RWPE2 (cell line): ENCODE results near the gene SLC29A3.

Experiments
- ATAC-seq: fragments of 200-7000 bp; cut with Tn5 transposase; 3 replicates; pipeline ENCODE4 v1.9.1; 2021; ENCODE audit warnings: low read depth
- DNase-seq: peaks from one replicate; pipeline ENCODE4 v3.0.0-alpha.2; 2020; ENCODE audit warnings: low spot score
- H3K27ac ChIP-seq: fragments of 450-650 bp; 2 replicates; pipeline ENCODE4 v1.5.1; 2017; ENCODE audit warnings: mild to moderate bottlenecking; ENCODE audit not compliant: poor library complexity, severe bottlenecking
- H3K27me3 ChIP-seq: fragments of 250-450 bp; sonication (Bioruptor Pico); 2 replicates; pipeline ENCODE4 v1.5.1; 2021; ENCODE audit warnings: mild to moderate bottlenecking, moderate library complexity; ENCODE audit not compliant: insufficient read depth, poor library complexity, severe bottlenecking
- H3K36me3 ChIP-seq: fragments of 250-450 bp; sonication (Bioruptor Pico); 2 replicates; pipeline ENCODE4 v1.5.1; 2020; ENCODE audit warnings: low read depth, mild to moderate bottlenecking, moderate library complexity
- H3K4me1 ChIP-seq: fragments of 250-450 bp; sonication (Bioruptor Pico); 2 replicates; pipeline ENCODE4 v1.5.1; 2021; ENCODE audit warnings: mild to moderate bottlenecking, moderate library complexity; ENCODE audit not compliant: insufficient read depth, poor library complexity, severe bottlenecking
- H3K4me3 ChIP-seq: fragments of 250-450 bp; sonication (Bioruptor Pico); 2 replicates; pipeline ENCODE4 v1.5.1; 2021; ENCODE audit warnings: mild to moderate bottlenecking, moderate library complexity; ENCODE audit not compliant: severe bottlenecking
- H3K9me3 ChIP-seq: fragments of 250-450 bp; sonication (Bioruptor Pico); 2 replicates; pipeline ENCODE4 v1.5.1; 2021; ENCODE audit warnings: mild to moderate bottlenecking, moderate library complexity; ENCODE audit not compliant: severe bottlenecking
- TF ChIP-seq, protein P1 (sequence below): fragments of 450-650 bp; IDR thresholded peaks from one replicate; pipeline ENCODE4 v1.5.1; 2017; ENCODE audit warnings: mild to moderate bottlenecking, moderate library complexity; ENCODE audit not compliant: poor library complexity, severe bottlenecking

Gene SLC29A3

DNA sequence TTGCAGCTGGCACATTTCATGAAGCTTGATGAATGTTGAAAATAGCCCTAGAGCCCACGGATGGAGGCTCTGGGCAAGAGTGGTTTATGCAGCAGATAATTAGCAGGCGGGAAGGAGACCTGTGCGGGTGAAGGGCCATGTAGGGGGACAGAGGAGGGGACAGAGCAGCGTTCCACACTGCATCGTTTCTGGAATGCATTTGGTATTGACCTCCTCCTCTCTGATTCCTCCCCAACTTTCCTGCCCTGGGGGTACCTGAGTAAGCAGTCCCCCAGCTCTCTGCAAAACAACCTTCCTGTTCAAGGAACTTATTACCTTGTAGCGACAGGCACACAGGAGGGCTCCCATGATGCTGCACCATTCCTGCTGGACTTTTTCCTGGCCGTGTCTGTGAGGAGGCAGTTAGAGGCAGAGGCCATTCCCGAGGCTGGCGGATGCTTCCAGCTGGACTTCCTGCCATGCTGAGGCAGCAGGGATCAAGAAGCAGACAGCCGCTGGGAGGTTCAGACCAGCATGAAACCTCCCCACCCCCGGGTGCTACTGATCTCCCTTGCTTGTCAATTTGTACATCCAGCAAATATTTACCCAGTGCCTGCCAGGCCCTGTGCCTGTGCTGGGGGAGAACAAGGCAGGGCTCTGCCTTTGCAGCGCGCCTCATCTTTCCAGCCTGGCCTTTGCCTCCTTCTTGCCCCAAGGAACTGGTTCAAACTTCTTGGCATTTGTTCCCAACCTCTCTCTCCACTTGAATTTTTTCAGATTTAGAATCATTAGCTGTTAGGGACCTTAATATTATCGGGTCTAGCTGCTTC is 28.7 kb downstream of the SLC29A3 start:
- TF ChIP-seq, protein P1, sequence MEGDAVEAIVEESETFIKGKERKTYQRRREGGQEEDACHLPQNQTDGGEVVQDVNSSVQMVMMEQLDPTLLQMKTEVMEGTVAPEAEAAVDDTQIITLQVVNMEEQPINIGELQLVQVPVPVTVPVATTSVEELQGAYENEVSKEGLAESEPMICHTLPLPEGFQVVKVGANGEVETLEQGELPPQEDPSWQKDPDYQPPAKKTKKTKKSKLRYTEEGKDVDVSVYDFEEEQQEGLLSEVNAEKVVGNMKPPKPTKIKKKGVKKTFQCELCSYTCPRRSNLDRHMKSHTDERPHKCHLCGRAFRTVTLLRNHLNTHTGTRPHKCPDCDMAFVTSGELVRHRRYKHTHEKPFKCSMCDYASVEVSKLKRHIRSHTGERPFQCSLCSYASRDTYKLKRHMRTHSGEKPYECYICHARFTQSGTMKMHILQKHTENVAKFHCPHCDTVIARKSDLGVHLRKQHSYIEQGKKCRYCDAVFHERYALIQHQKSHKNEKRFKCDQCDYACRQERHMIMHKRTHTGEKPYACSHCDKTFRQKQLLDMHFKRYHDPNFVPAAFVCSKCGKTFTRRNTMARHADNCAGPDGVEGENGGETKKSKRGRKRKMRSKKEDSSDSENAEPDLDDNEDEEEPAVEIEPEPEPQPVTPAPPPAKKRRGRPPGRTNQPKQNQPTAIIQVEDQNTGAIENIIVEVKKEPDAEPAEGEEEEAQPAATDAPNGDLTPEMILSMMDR, result no peak
- Histone ChIP-seq H3K4me3 (no peak overlapping the region), H3K9me3 (no peaks in the 10 kb centered on the region), H3K27ac (no peak overlapping the region), H3K36me3 (no peaks in the 10 kb centered on the region), H3K4me1 (peaks cover 11% of the 10 kb centered on the region), H3K27me3 (no peaks in the 10 kb centered on the region)
- DNase-seq (no peak), ATAC-seq (no peak)

DNA sequence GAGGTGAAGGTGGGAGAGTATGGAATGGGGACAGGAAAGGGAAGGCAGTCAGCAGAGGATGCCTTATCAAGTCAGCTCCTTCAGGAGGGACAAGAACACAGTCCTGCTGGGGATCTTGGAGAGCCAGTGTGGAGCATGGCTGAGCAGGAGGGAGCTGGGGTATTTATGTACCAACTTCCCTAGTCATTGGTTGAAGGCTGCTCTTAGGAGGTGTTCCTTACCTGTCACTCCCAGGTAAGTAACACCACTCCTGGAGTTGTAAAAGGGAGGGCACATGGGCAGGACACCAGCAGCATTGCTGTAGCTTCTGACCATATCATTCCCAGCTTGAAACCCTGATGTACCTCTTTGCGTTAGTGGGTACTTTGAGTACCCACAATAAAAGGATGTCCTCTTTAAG is 29.8 kb downstream of the SLC29A3 start:
- Histone ChIP-seq H3K27me3 (no peaks in the 10 kb centered on the region), H3K4me1 (peaks cover 11% of the 10 kb centered on the region), H3K9me3 (no peaks in the 10 kb centered on the region), H3K4me3 (no peak overlapping the region), H3K36me3 (no peaks in the 10 kb centered on the region), H3K27ac (no peak overlapping the region)
- DNase-seq (no peak), ATAC-seq (no peak)
- TF ChIP-seq, protein P1, result no peak

DNA sequence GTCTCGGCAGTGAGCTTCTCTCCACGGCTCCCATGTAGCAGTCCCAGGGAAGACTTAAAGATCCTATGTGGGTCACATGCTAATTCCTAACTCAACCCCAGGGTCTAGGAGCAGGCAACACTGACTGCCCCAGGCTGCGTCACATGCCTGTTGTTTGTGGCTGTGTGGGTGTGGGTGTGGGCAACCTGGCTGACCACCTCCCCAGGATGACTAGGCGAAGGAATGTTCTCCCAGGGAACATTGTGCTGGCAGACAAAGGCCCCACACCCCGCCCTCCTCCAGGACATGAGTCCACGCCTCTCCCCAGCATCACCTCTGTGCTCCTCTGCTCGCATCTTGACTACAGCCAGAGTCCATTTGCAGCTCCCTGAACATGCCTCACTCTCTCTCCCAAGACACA is 30.3 kb downstream of the SLC29A3 start:
- Histone ChIP-seq H3K4me3 (no peak overlapping the region), H3K27ac (no peak overlapping the region), H3K36me3 (no peaks in the 10 kb centered on the region), H3K27me3 (no peaks in the 10 kb centered on the region), H3K9me3 (no peaks in the 10 kb centered on the region), H3K4me1 (peaks cover 11% of the 10 kb centered on the region)
- DNase-seq (peak; percentile 84), ATAC-seq (peak; percentile 95)
- TF ChIP-seq, protein P1, result no peak

DNA sequence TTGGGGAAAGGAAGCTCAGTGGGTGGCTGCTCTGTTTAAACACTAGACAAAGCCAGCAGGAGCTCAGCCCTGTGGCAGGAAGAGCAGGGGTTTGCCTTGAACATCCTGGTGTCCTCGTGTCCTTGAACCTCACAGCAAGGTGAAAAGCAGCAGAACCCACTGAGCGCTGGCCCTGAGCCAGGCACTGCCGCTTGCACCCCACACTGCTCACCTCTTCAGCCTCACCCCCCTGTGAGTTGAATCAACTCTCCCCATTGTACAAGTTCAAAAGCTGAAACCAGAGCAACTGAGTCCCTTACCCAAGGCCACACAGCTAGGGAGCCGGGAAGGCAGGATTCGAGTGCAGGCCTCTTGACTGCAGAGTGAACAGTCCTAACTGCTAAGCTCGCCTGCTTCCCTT is 32.0 kb downstream of the SLC29A3 start:
- H3K27me3 ChIP-seq, result no peaks in the 10 kb centered on the region
- no peak overlapping the region for H3K27ac ChIP-seq
- H3K36me3 ChIP-seq, result no peaks in the 10 kb centered on the region
- no peaks in the 10 kb centered on the region for H3K9me3 ChIP-seq
- DNase-seq, result no peak
- TF ChIP-seq, protein P1, result no peak
- H3K4me1 ChIP-seq, result peaks cover 11% of the 10 kb centered on the region
- no peak overlapping the region for H3K4me3 ChIP-seq
- ATAC-seq, result no peak

DNA sequence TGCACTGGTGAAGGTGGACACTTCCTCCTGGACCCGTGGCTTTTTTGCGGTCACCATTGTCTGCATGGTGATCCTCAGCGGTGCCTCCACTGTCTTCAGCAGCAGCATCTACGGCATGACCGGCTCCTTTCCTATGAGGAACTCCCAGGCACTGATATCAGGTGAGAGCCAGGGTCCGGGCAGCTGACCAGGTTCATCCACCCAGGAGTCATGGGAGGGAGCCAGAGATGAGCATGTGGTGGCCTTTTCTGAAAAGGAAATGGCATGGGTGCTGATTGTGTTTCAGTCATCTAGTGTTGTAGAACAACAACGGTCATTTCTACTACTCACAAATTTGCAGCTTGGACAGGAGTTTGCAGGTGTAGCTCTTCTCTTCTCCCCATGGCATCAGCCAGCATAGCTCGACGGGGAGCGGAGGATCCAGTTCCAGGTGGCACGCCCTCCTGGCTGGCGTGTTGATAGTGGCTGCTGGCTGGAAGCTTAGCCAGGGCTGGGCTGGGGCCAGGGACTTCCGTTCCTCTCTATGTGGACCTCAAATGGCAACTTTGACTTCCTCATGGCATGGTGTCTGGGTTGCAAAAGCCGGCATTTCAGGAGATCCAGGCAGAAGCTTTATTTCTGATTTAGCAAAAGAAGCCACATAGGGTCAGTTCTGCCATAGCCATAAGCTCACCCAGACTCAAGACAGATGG is 32.7 kb downstream of the SLC29A3 start:
- no peak overlapping the region for H3K27ac ChIP-seq
- H3K36me3 ChIP-seq, result no peaks in the 10 kb centered on the region
- H3K4me3 ChIP-seq, result no peak overlapping the region
- no peaks in the 10 kb centered on the region for H3K9me3 ChIP-seq
- H3K4me1 ChIP-seq, result peaks cover 11% of the 10 kb centered on the region
- no peaks in the 10 kb centered on the region for H3K27me3 ChIP-seq
- DNase-seq (no peak), ATAC-seq (no peak)
- TF ChIP-seq, protein P1, result no peak
